Mucosa of rectum (tissue), 2 donors: ENCODE measurements around the gene ARFRP1.
A peak's percentile ranks its signal among the peaks of the same experiment; 100 is the strongest.
"Not testable (repeated sequence)": the region's sequence is repeated elsewhere in the genome, so short reads cannot be mapped to it uniquely, and the experiment has no call there.

ENCODE experiments used
- H3K27ac ChIP-seq, 2 donors: one replicate each; pipeline ENCODE4 v1.7.0; 2013; ENCODE audit warnings: inconsistent platforms in 2 of 2, low read depth in 2 of 2, low read length in 2 of 2
- H3K27me3 ChIP-seq, 2 donors: one replicate each; pipeline ENCODE4 v1.7.0; 2013; ENCODE audit warnings: low read length in 2 of 2; ENCODE audit not compliant: control insufficient read depth in 2 of 2, insufficient read depth in 2 of 2
- H3K36me3 ChIP-seq, 2 donors: one replicate each; pipeline ENCODE4 v1.7.0; 2013; ENCODE audit warnings: low read length in 2 of 2; ENCODE audit not compliant: control insufficient read depth in 2 of 2, insufficient read depth in 2 of 2
- H3K4me1 ChIP-seq, 2 donors: one replicate each; pipeline ENCODE4 v1.7.0; 2013; ENCODE audit warnings: low read length in 2 of 2, mild to moderate bottlenecking in 1 of 2; ENCODE audit not compliant: control insufficient read depth in 2 of 2, insufficient read depth in 2 of 2
- H3K4me3 ChIP-seq, 2 donors: one replicate each; pipeline ENCODE4 v1.7.0; 2013; ENCODE audit warnings: low read length in 2 of 2
- H3K9ac ChIP-seq, 2 donors: one replicate each; pipeline ENCODE4 v1.7.0; 2013; ENCODE audit warnings: low read length in 2 of 2, low read depth in 1 of 2, mild to moderate bottlenecking in 1 of 2
- H3K9me3 ChIP-seq, 2 donors: one replicate each; pipeline ENCODE4 v1.7.0; 2013; ENCODE audit warnings: low read length in 2 of 2; ENCODE audit not compliant: control insufficient read depth in 2 of 2
- donor health status: healthy.
- donor health status: Normal muscosa, but diverticular disease.

Gene ARFRP1

DNA sequence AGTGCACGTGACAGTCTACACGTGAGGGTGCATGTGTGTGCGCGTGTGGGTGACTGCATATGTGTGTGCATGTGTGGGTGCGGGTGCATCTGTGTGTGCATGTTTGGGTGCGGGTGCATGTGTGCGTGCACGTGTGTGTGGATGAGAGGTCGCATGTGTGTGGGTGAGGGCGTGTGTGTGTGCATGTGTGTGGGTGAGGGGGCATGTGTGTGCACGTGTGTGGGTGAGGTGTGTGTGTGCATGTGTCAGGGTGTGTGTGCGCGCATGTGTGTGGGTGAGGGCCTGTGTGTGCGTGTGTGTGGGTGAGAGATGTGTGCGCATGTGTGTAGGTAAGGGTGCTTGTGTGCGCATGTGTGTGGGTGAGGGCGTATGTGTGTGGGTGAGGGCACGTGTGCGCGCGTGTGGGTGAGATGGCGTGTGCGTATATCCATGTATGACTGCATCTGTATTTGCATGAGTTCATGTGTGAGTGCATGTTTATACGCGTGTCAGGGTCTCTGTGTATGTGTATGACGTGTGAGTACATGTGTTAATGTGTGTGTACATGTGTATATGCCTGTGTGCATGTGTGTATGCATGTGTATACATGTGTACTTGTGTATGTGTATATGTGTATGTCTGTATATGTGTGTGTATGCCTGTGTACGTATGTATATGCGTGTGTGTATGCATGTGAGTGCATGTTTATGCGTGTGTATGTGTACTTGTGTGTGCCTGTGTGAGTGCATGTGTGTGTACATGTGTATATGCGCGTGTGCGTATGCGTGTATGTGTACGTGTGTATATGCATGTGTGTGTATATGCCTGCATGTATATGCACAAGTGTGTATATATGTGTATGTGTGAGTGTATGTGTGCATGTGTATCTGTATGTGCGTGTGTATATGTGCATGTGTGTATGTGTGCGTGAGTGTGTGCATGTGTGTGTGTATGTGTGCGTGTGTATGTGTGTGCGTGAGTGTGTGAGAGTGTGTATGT, 24.6 kb upstream of the ARFRP1 start:
- Histone ChIP-seq H3K27ac (no peak overlapping the region), H3K36me3 (peaks cover 22 to 26% of the 10 kb centered on the region in 2 donors), H3K4me3 (no peak overlapping the region), H3K9me3 (no peaks in the 10 kb centered on the region), H3K4me1 (peaks cover 19 to 21% of the 10 kb centered on the region in 2 donors), H3K27me3 (no peaks in the 10 kb centered on the region), H3K9ac (no peak overlapping the region)

DNA sequence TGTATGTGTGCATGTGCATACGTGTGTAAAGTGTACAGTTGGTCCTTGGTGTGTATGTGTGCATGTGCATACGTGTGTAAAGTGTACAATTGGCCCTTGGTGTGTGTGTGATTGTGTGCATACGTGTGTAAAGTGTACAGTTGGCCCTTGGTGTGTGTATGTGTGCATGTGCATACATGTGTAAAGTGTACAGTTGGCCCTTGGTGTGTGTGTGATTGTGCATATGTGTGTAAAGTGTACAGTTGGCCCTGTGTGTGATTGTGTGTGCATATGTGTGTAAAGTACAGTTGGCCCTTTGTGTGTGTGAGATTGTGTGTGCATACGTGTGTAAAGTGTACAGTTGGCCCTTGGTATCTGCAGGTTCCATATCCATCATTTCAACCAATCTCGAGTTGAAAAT, 23.6 kb upstream of the ARFRP1 start:
- no peaks in the 10 kb centered on the region for H3K27me3 ChIP-seq
- H3K36me3 ChIP-seq = peaks cover 22 to 26% of the 10 kb centered on the region in 2 donors
- H3K9ac ChIP-seq = no peak overlapping the region
- no peaks in the 10 kb centered on the region for H3K9me3 ChIP-seq
- no peak overlapping the region for H3K4me3 ChIP-seq
- H3K4me1 ChIP-seq = peaks cover 9 to 15% of the 10 kb centered on the region in 2 donors
- no peak overlapping the region for H3K27ac ChIP-seq

DNA sequence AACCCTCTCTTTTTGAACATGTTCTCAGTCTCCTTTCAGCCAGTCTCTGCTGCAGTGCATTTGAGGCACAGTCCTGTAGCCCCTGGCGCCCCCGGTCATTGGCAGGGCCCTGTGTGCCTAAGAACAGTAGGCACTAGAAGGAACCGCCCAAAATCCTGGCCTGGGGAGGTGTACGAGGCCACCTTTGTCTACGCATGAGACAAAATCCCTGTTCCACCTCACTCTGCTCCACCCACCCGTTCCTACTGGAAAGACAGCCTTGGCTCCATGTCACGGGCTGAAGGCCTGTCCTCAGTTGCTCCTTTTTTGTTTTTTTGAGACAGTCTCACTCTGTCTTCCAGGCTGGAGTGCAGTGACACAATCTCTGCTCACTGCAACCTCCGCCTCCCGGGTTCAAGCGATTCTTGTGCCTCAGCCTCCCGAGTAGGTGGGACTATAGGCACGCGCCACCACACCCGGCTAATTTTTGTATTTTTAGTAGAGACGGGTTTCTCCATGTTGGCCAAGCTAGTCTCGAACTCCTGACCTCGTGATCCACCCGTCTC, 22.5 kb upstream of the ARFRP1 start:
- H3K4me3 ChIP-seq, H3K4me1 ChIP-seq, H3K9ac ChIP-seq, H3K9me3 ChIP-seq, H3K27me3 ChIP-seq: not testable (repeated sequence)
- H3K27ac ChIP-seq = peak overlapping the region in 1 of 2 donors; percentile 40
- peaks cover 21 to 22% of the 10 kb centered on the region in 2 donors for H3K36me3 ChIP-seq

DNA sequence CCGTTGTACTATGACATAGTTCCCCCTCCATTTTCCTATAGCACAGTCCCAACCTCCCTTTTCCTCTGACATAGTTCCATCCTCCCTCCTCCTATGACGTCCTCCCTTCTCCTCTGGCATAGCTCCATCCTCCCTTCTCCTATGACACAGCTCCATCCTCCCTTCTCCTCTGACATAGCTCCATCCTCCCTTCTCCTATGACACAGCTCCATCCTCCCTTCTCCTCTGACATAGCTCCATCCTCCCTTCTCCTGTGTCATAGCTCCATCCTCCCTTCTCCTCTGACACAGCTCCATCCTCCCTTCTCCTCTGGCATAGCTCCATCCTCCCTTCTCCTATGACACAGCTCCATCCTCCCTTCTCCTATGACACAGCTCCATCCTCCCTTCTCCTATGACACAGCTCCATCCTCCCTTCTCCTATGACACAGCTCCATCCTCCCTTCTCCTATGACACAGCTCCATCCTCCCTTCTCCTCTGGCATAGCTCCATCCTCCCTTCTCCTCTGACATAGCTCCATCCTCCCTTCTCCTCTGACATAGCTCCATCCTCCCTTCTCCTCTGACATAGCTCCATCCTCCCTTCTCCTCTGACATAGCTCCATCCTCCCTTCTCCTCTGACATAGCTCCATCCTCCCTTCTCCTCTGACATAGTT, 15.3 kb upstream of the ARFRP1 start:
- not testable (repeated sequence) for H3K4me3 ChIP-seq, H3K9ac ChIP-seq
- H3K36me3 ChIP-seq = peaks cover 14 to 18% of the 10 kb centered on the region in 2 donors

DNA sequence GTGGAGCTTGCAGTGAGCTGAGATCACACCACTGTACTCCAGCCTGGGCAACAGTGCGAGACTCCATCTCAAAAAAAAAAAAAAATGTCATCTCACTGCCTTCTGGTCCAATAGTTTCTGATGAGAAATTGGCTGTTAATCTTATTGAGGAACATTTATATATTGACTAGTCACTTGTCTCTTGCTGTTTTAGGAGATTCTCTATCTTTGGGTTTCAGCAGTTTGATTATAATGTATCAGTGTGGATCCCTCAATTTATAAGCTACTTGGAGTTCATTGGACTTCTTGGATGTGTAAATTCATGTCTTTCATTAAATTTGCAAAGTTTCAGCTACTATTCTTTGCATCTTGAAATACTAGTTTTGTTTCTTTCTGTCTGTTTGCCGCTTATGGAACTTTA, 11.2 kb upstream of the ARFRP1 start:
- no peak overlapping the region for H3K4me3 ChIP-seq
- no peaks in the 10 kb centered on the region for H3K27me3 ChIP-seq
- H3K9me3 ChIP-seq = no peaks in the 10 kb centered on the region
- no peak overlapping the region for H3K9ac ChIP-seq
- H3K4me1 ChIP-seq = no peaks in the 10 kb centered on the region
- H3K27ac ChIP-seq = no peak overlapping the region
- H3K36me3 ChIP-seq = peaks cover 14 to 29% of the 10 kb centered on the region in 2 donors

More for the DNA sequence above, 15.3 kb upstream of the ARFRP1 start:
- not testable (repeated sequence) for H3K27me3 ChIP-seq, H3K4me1 ChIP-seq, H3K27ac ChIP-seq, H3K9me3 ChIP-seq

DNA sequence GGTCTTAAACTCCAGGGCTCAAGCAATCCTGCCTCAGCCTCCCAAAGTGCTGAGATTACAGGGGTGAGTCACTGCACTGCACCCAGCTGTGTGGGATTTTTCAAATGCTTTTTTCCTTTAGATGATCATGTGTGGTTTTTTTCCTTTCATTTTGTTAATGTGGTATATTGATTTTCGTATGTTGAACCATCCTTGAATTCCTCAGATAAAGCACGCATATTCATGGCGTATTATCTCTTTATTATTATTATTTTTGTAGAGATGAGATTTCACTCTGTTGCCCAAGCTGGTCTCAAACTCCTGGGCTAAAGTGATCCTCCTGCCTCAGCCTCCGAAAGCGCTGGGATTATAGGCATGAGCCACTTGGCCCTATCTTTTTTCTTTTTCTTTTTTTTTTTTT, 7.1 kb upstream of the ARFRP1 start:
- H3K27ac ChIP-seq = no peak overlapping the region
- H3K4me3 ChIP-seq = no peak overlapping the region
- H3K36me3 ChIP-seq = peaks cover 5 to 32% of the 10 kb centered on the region in 2 donors
- H3K4me1 ChIP-seq = no peaks in the 10 kb centered on the region
- H3K27me3 ChIP-seq = no peaks in the 10 kb centered on the region
- H3K9ac ChIP-seq = no peak overlapping the region
- H3K9me3 ChIP-seq = no peaks in the 10 kb centered on the region

DNA sequence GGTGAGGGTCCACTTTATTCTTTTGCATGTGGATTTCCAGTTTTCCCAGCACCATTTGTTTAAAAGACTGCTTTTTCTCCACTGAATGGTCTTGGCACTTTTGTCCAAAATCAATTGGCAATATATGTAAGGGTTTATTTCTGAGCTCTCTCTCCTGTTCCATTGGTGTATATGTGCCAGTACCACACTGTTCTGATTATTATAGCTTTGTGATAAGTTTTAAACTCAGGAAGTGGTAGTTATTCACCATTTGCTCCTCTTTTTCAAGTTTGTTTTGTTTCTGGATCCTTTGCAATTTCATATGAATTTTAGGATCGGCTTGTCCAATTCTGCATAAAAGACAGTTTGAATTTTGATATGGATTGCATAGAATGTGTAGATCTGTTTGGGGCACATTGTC, 4.4 kb upstream of the ARFRP1 start:
- peaks cover 0 to 21% of the 10 kb centered on the region in 2 donors for H3K36me3 ChIP-seq
- H3K27me3 ChIP-seq = no peaks in the 10 kb centered on the region
- no peak overlapping the region for H3K9ac ChIP-seq
- H3K4me3 ChIP-seq = no peak overlapping the region
- peaks cover 9 to 10% of the 10 kb centered on the region in 2 donors for H3K4me1 ChIP-seq
- H3K9me3 ChIP-seq = no peaks in the 10 kb centered on the region
- no peak overlapping the region for H3K27ac ChIP-seq

DNA sequence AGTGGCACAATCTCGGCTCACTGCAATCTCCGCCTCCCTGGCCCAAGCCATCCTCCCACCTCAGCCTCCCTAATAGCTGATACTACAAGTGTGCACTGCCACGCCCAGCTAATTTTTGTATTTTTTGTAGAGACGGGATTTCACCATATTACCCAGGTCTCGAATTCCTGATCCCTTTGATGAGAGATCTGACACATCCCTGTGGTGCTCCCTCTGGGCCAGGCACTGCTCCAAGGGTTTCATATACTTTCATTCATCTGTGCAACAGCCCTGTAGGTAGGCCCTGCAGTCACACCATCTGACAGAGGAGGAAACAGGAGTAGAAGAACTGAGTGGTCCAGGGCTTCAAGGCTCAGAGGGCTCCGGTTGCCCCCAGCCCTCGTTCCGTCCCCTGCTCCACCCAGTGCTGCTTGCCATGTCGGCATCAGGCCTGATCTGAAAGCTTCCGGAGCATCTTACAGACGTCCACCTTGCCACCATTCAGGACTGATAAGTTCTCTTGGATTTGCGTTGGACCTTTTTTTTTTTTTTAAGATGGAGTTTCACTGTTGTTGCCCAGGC, 3.4 kb upstream of the ARFRP1 start:
- Histone ChIP-seq H3K27me3 (no peaks in the 10 kb centered on the region), H3K27ac (no peak overlapping the region), H3K36me3 (peaks cover 2 to 23% of the 10 kb centered on the region in 2 donors), H3K4me1 (peaks cover 18 to 19% of the 10 kb centered on the region in 2 donors), H3K9ac (no peak overlapping the region), H3K9me3 (no peaks in the 10 kb centered on the region), H3K4me3 (no peak overlapping the region)

DNA sequence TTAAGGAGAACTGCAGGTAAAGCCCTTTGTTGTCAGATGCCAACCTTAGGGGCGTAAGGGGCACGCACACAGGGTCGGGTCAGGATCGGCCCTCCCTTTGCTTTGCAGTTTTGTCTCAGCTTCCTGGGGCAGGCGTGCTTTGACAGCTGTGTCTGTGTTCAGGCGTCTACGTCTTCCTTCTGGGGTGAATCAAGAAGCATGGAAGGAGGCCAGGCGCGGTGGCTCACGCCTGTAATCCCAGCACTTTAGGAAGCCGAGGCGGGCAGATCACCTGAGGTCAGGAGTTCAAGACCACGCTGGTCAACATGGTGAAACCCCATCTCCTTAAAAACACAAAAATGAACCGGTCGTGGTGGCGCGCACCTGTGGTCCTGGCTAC, 1.4 kb upstream of the ARFRP1 start:
- Histone ChIP-seq H3K9ac (peak overlapping the region in 1 of 2 donors; percentile 89), H3K9me3 (no peaks in the 10 kb centered on the region), H3K4me3 (peak overlapping the region; percentile 80 to 81), H3K36me3 (peaks cover 19 to 39% of the 10 kb centered on the region in 2 donors), H3K27me3 (no peaks in the 10 kb centered on the region), H3K27ac (no peak overlapping the region), H3K4me1 (peaks cover 21 to 23% of the 10 kb centered on the region in 2 donors)
